Aortic smooth muscle cell (primary cell): ENCODE data around the gene MTRF1. TPM values are rescaled to one million over a fixed set of nuclear protein-coding genes. Genes with fewer than 3 reads are reported as not detected.

Source experiments
- total RNA-seq: library from RNA; depleted of rRNA; stranded (reverse); fragments of >200 nt; gene quantifications from 2 replicates; pipeline ENCODE4 v1.2.3, GENCODE V29; 2014

MTRF1 gene, protein sequence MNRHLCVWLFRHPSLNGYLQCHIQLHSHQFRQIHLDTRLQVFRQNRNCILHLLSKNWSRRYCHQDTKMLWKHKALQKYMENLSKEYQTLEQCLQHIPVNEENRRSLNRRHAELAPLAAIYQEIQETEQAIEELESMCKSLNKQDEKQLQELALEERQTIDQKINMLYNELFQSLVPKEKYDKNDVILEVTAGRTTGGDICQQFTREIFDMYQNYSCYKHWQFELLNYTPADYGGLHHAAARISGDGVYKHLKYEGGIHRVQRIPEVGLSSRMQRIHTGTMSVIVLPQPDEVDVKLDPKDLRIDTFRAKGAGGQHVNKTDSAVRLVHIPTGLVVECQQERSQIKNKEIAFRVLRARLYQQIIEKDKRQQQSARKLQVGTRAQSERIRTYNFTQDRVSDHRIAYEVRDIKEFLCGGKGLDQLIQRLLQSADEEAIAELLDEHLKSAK
- total RNA-seq: 9.8 and 11.0 TPM in 2 replicates

DNA sequence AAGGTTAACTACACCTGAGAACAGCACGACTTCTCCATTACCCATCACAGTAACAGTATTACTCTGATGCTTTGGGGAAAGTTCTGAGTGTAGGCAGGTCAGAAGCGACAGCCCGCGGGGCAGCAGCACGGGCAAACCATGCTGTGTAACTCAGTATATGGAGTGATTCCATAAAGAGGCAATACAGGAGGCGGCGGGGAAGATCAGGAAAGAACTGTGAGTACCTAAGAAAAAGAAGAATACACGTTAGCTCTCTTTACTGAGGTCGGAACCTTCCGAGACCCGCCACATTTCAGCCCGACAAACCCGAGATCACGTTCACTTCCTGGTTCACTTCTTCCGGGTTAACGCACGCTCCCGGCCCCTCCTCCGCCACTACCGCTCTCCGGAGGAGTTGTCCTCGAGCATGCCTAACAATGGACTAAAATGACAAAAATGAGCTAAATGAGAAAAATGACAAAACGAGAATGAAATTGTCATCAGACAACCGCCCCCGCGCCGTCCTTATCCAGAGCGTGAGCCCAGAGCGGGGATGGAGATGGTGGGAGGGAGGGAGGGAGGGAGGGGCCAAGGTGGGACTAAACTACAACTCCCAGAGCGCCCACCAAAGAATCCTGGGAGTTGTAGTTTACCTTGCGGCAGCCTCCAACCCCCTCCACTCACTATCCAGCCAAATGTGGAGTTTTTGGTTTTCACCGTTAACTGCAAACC, at the start of gene MTRF1:
Gene MTRF1, minus strand, starts transcription at position 316 of the 711 bp plus-strand sequence. CDS start 2,669 bp downstream, outside the sequence.

DNA sequence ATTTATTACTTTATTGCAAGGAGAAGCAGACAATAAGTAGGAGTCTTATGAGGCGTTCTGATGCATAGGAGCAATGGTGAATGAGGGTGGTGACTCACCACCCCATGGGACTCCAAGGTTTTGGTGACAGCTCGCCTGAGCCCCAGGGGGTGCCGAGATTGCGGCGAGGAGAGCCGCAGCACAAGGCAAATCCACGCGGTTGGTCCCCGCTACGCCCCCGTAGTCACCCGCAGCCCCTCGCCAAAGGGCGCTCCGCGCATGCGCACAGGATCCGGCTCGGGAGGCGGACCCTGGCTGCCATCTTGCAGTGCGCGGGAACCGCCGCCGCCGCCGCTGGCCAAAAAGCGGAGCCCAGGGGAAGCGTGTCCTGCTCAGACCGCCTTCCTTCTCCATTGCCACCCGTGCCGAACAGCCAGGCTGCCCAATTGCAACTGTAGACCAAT, 47.6 kb upstream of the MTRF1 start, which contains the start of gene NAA16:
Gene NAA16, plus strand, starts transcription at position 305 of the 443 bp plus-strand sequence. CDS start 262 bp downstream, outside the sequence.

DNA sequence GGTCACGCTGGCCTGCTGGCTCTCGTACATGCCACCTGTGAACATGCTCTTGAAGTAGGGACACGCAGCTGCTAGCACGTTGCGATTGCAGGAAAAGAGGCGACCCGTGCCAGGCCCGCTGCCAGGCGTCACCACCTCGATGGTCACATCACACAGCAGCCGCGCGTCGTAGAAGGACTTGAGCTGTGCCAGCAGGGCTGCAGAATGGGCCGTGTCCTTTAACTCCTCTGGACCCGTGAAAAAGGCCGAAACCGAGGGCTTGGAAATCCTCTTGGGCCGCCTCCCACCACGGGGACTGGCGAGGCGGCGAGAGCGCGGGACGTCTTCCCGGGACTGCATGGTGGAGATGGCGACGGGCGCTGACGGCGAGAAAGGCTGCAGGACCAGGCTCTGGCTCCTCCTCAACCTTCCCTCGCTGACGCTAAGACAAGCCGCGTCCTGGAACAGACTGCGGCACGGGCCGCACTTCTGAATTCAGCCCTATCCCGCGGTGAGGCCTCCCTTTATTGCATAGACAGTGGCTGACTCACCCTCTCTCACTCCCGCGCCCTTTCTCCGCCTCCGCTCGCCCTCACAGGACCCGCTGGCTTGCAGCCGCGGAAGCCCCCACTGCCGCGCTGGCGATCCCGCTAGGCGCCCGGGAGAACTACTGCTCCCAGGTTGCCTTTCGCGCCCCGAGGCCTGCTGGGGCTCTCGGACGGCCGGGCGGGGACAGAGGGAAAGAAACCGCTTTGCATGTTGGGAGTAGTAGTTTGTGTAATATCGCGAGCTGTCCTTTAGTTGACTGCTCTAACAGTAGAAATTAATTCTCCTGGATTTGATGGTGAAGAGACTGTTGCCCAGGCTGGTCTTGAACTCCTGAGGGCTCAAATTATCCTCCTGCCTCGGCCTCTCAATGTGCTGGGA, 69.2 kb downstream of the MTRF1 start, which contains the start of gene KBTBD7:
Gene KBTBD7, minus strand, starts transcription at position 651 of the 906 bp plus-strand sequence. Its CDS starts 312 bp downstream, at position 339.

Other genes starting within 250 kb of the MTRF1 start
- 30.9 and 34.6 TPM in 2 replicates for gene ELF1, start 244.3 kb downstream of the MTRF1 start, total RNA-seq
- gene WBP4, start 202.1 kb downstream of the MTRF1 start, total RNA-seq: 8.6 and 9.2 TPM in 2 replicates
- gene KBTBD6, start 130.8 kb downstream of the MTRF1 start, total RNA-seq: 7.1 and 7.8 TPM in 2 replicates
- gene KBTBD7, start 69.0 kb downstream of the MTRF1 start, total RNA-seq: 7.0 and 8.1 TPM in 2 replicates
- gene NAA16, start 47.7 kb upstream of the MTRF1 start, total RNA-seq: 6.6 and 7.2 TPM in 2 replicates
- gene RGCC, start 194.0 kb upstream of the MTRF1 start, total RNA-seq: 1.7 and 3.0 TPM in 2 replicates